ENCODE results near the gene ZNF181. TPM values are rescaled to one million over a fixed set of nuclear protein-coding genes. Genes with fewer than 3 reads are reported as not detected.

The ZNF181 gene
- total RNA-seq, 1 experiment from 2014 or later: 8.2 TPM

DNA sequence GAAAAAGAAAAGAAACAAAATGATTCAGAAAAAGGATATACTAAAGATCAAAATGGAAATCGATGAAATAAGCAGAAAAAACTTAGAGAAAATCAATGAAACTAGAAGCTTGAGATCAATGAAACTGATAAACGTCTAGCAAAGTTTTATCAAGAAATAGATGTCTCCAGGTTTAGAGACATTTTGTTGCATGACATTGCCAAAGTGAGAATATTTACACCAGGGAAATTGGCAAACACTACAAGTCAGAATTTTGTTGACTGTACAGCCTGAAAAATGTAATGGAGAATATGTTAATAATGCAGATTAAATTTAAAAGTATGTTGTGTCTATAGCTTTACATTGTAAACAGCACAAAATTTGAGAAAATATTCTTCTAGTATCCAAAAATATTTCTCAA lies 44.3 kb downstream of the ZNF181 start:
- H3K36me3 ChIP-seq (ENCODE audit: insufficient read depth, low read length, poor library complexity, severe bottlenecking): no peaks in the 10 kb centered on the region
- no peak overlapping the region for H3K27ac ChIP-seq (ENCODE audit: low read depth, low read length, poor library complexity, severe bottlenecking)
- intact Hi-C loops (cut with micrococcal nuclease; ENCODE audit: unreplicated experiment): no loop called here
- no TSS peak for BruUV-seq (replicated peaks)
- no peak for DNase-seq (ENCODE audit: low spot score)
- H3K4me3 ChIP-seq (ENCODE audit: low read depth, low read length, poor library complexity, severe bottlenecking): no peak overlapping the region
- no peaks in the 10 kb centered on the region for H3K9me3 ChIP-seq (ENCODE audit: low read depth, low read length, poor library complexity, severe bottlenecking)
- no peaks in the 10 kb centered on the region for H3K4me1 ChIP-seq (ENCODE audit: insufficient read depth, low read length, poor library complexity, severe bottlenecking)
- CTCF ChIA-PET: no interaction called here
- no peaks in the 10 kb centered on the region for H3K27me3 ChIP-seq (replicated peaks; ENCODE audit: insufficient read depth, low read depth, low read length, poor library complexity)
- POLR2A ChIA-PET (ENCODE audit: low non-redundant PET): no interaction called here
- TF ChIP-seq EZH2 (IDR thresholded peaks at IDR 0.05; ENCODE audit: borderline replicate concordance, low read depth, low read length, poor library complexity, severe bottlenecking): no peak
- TF ChIP-seq, protein P1, sequence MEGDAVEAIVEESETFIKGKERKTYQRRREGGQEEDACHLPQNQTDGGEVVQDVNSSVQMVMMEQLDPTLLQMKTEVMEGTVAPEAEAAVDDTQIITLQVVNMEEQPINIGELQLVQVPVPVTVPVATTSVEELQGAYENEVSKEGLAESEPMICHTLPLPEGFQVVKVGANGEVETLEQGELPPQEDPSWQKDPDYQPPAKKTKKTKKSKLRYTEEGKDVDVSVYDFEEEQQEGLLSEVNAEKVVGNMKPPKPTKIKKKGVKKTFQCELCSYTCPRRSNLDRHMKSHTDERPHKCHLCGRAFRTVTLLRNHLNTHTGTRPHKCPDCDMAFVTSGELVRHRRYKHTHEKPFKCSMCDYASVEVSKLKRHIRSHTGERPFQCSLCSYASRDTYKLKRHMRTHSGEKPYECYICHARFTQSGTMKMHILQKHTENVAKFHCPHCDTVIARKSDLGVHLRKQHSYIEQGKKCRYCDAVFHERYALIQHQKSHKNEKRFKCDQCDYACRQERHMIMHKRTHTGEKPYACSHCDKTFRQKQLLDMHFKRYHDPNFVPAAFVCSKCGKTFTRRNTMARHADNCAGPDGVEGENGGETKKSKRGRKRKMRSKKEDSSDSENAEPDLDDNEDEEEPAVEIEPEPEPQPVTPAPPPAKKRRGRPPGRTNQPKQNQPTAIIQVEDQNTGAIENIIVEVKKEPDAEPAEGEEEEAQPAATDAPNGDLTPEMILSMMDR (conservative IDR thresholded peaks at IDR 0.05; ENCODE audit: low read depth, low read length): no peak

DNA sequence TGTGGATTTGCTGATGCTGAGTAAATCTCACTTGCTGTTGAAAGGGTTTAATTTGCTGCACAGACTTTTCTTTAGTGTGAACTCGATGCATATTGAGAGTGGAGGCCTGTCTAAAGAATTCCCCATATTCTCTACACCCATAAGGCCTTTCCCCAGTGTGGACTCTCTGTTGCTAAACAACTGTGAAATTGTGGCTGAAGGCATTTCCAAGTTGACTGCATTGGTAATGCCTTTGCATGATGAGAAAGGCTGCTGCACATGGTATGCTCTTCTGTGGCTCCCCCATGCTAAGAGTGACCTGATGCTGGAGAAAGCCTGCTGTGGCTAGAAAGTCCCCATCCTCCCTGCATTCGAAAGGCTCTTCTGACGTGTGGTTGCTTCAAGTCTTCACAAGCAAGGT lies 45.6 kb downstream of the ZNF181 start:
- TF ChIP-seq, protein P1 (conservative IDR thresholded peaks at IDR 0.05; ENCODE audit: low read depth, low read length): no peak
- no peak for TF ChIP-seq EZH2 (IDR thresholded peaks at IDR 0.05; ENCODE audit: borderline replicate concordance, low read depth, low read length, poor library complexity, severe bottlenecking)
- intact Hi-C loops (cut with micrococcal nuclease; ENCODE audit: unreplicated experiment): no loop called here
- POLR2A ChIA-PET (ENCODE audit: low non-redundant PET): no interaction called here
- Histone ChIP-seq H3K36me3 (ENCODE audit: insufficient read depth, low read length, poor library complexity, severe bottlenecking) (no peaks in the 10 kb centered on the region), H3K4me1 (ENCODE audit: insufficient read depth, low read length, poor library complexity, severe bottlenecking) (no peaks in the 10 kb centered on the region), H3K4me3 (ENCODE audit: low read depth, low read length, poor library complexity, severe bottlenecking) (no peak overlapping the region), H3K27ac (ENCODE audit: low read depth, low read length, poor library complexity, severe bottlenecking) (no peak overlapping the region), H3K9me3 (ENCODE audit: low read depth, low read length, poor library complexity, severe bottlenecking) (no peaks in the 10 kb centered on the region), H3K27me3 (replicated peaks; ENCODE audit: insufficient read depth, low read depth, low read length, poor library complexity) (no peaks in the 10 kb centered on the region)
- CTCF ChIA-PET: no interaction called here
- BruUV-seq (replicated peaks): no TSS peak
- no peak for DNase-seq (ENCODE audit: low spot score)

DNA sequence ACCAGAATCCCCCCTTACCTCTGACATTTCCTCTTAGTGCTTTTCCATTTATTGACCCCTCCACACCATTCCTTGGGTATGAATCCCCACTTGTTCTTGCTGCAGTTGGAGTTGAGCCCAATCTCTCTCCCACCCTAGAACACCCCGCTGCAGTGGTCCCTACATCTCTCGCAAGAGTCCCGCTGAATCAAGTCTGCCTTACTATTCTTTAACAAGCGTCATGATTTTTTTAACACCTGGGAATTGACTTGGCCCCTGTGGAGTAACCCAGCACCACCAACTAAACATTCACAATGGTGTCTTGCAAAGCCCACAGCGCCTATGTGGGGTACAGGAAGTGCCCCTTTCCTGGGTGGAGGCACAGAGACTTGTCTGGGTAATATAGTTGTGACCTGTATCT lies 52.2 kb downstream of the ZNF181 start:
- Histone ChIP-seq H3K36me3 (ENCODE audit: insufficient read depth, low read length, poor library complexity, severe bottlenecking) (no peaks in the 10 kb centered on the region), H3K9me3 (ENCODE audit: low read depth, low read length, poor library complexity, severe bottlenecking) (no peaks in the 10 kb centered on the region), H3K4me1 (ENCODE audit: insufficient read depth, low read length, poor library complexity, severe bottlenecking) (no peaks in the 10 kb centered on the region), H3K27ac (ENCODE audit: low read depth, low read length, poor library complexity, severe bottlenecking) (no peak overlapping the region), H3K27me3 (replicated peaks; ENCODE audit: insufficient read depth, low read depth, low read length, poor library complexity) (no peaks in the 10 kb centered on the region), H3K4me3 (ENCODE audit: low read depth, low read length, poor library complexity, severe bottlenecking) (no peak overlapping the region)
- CTCF ChIA-PET: no interaction called here
- DNase-seq (ENCODE audit: low spot score): no peak
- BruUV-seq (replicated peaks): no TSS peak
- TF ChIP-seq, protein P1 (conservative IDR thresholded peaks at IDR 0.05; ENCODE audit: low read depth, low read length): no peak
- POLR2A ChIA-PET (ENCODE audit: low non-redundant PET): no interaction called here
- intact Hi-C loops (cut with micrococcal nuclease; ENCODE audit: unreplicated experiment): no loop called here
